Liver (tissue), 3 donors: ENCODE data around the gene MYOG.
A peak's percentile ranks its signal among the peaks of the same experiment; 100 is the strongest.

Experiments
- ATF3 ChIP-seq: IDR thresholded peaks from 2 replicates; pipeline ENCODE4 v1.6.1; 2016; ENCODE audit warnings: antibody characterized with exemption
- CTCF ChIP-seq: fragments of 150-350 bp; IDR thresholded peaks from 2 replicates; pipeline ENCODE4 v1.5.1; 2017; ENCODE audit warnings: improper control_type of control experiment, low read depth, low read length; ENCODE audit not compliant: missing input control
- HNF4A ChIP-seq, 2 donors: conservative IDR thresholded peaks; 2 replicates each; pipeline ENCODE4 v1.6.1; 2016; ENCODE audit warnings: antibody characterized with exemption in 2 of 2, mild to moderate bottlenecking in 2 of 2
- JUND ChIP-seq, 2 donors: IDR thresholded peaks; 2 replicates each; pipeline ENCODE4 v1.6.1; 2016; ENCODE audit warnings: antibody characterized with exemption in 2 of 2
- MAX ChIP-seq: IDR thresholded peaks from 2 replicates; pipeline ENCODE4 v1.6.1; 2016; ENCODE audit warnings: antibody characterized with exemption
- NR2F2 ChIP-seq: IDR thresholded peaks from 2 replicates; pipeline ENCODE4 v1.6.1; 2016; ENCODE audit warnings: antibody characterized with exemption
- RAD21 ChIP-seq, 2 donors: IDR thresholded peaks; 2 replicates each; pipeline ENCODE4 v1.6.1; 2016; ENCODE audit warnings: antibody characterized with exemption in 2 of 2, mild to moderate bottlenecking in 2 of 2
- REST ChIP-seq: IDR thresholded peaks from 2 replicates; pipeline ENCODE4 v1.6.1; 2016; ENCODE audit warnings: antibody characterized with exemption, mild to moderate bottlenecking
- SP1 ChIP-seq: IDR thresholded peaks from 2 replicates; pipeline ENCODE4 v1.6.1; 2018; ENCODE audit warnings: antibody characterized with exemption, mild to moderate bottlenecking
- TAF1 ChIP-seq: conservative IDR thresholded peaks from 2 replicates; pipeline ENCODE4 v1.6.1; 2016; ENCODE audit warnings: antibody characterized with exemption, mild to moderate bottlenecking
- YY1 ChIP-seq: IDR thresholded peaks from 2 replicates; pipeline ENCODE4 v1.6.1; 2016; ENCODE audit warnings: antibody characterized with exemption, mild to moderate bottlenecking
- ZBTB33 ChIP-seq: IDR thresholded peaks from 2 replicates; pipeline ENCODE4 v1.6.1; 2016; ENCODE audit warnings: antibody characterized with exemption
- donor health status: healthy.
- donor health status: healthy.

GRCh38 chr1:203038891-203039608, 46.8 kb downstream of the MYOG start:
- TF ChIP-seq NR2F2: no peak
- TF ChIP-seq CTCF: peak; percentile 94
- TF ChIP-seq RAD21 (IDR thresholded peaks at IDR 0.05): peak; percentile 94 to 96
- no peak for TF ChIP-seq HNF4A (conservative IDR thresholded peaks at IDR 0.05)
- no peak for TF ChIP-seq REST
- no peak for TF ChIP-seq YY1
- no peak for TF ChIP-seq MAX
- TF ChIP-seq SP1: no peak
- TF ChIP-seq ZBTB33: no peak
- no peak for TF ChIP-seq ATF3
- no peak for TF ChIP-seq JUND (IDR thresholded peaks at IDR 0.05)
- no peak for TF ChIP-seq TAF1
